Measurements from ENCODE around the gene ZNF607. TPM values are rescaled to one million over a fixed set of nuclear protein-coding genes. Genes with fewer than 3 reads are reported as not detected.

ZNF607 gene
- total RNA-seq, 1 donor from 2014 or later = 19.6 TPM

DNA sequence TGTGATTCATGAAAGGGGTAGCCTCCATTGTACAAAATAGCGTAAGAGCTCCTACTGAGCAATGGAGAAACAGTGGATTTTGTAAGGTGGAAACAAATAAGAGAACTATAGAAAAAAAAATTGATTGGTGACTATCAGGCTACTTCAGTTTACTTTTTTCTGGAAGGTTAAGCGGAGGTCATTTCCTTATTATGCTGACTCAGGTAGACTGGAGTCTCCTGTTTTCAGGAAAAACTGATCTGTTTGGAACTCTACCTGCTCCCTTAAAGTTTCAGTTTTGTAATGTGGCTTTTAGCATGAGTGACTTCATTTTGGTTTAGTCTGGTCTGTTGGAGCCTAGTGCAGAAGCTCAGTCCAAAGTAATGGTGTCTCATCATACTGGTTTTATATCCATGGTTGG, 3.4 kb downstream of the ZNF607 start:
- no peak overlapping the region for H3K27ac ChIP-seq
- no peak overlapping the region for H3K27ac Mint-ChIP-seq
- H3K27me3 Mint-ChIP-seq (ENCODE audit: insufficient read depth, low read depth) = no peaks in the 10 kb centered on the region
- H3K4me3 ChIP-seq = no peak overlapping the region
- H3K4me1 Mint-ChIP-seq = peaks cover 10% of the 10 kb centered on the region
- H4K20me1 ChIP-seq (ENCODE audit: low read depth) = peaks cover 14% of the 10 kb centered on the region
- no peak overlapping the region for H3K9ac ChIP-seq
- peaks cover 7% of the 10 kb centered on the region for H3K36me3 ChIP-seq
- H2AFZ ChIP-seq (replicated peaks) = no peak overlapping the region
- H3K4me3 Mint-ChIP-seq = no peak overlapping the region
- DNase-seq (ENCODE audit: low spot score) = no peak
- peaks cover 16% of the 10 kb centered on the region for H3K4me1 ChIP-seq
- H3K79me2 ChIP-seq (ENCODE audit: low read depth) = peaks cover 81% of the 10 kb centered on the region
- no peaks in the 10 kb centered on the region for H3K27me3 ChIP-seq
- peaks cover 6% of the 10 kb centered on the region for H3F3A ChIP-seq (ENCODE audit: low read depth)
- peaks cover 58% of the 10 kb centered on the region for H3K9me3 Mint-ChIP-seq
- H3K4me2 ChIP-seq = peak overlapping the region; percentile 35
- no peak for TF ChIP-seq EZH2phosphoT487 (IDR thresholded peaks at IDR 0.05)
- TF ChIP-seq, protein P1, sequence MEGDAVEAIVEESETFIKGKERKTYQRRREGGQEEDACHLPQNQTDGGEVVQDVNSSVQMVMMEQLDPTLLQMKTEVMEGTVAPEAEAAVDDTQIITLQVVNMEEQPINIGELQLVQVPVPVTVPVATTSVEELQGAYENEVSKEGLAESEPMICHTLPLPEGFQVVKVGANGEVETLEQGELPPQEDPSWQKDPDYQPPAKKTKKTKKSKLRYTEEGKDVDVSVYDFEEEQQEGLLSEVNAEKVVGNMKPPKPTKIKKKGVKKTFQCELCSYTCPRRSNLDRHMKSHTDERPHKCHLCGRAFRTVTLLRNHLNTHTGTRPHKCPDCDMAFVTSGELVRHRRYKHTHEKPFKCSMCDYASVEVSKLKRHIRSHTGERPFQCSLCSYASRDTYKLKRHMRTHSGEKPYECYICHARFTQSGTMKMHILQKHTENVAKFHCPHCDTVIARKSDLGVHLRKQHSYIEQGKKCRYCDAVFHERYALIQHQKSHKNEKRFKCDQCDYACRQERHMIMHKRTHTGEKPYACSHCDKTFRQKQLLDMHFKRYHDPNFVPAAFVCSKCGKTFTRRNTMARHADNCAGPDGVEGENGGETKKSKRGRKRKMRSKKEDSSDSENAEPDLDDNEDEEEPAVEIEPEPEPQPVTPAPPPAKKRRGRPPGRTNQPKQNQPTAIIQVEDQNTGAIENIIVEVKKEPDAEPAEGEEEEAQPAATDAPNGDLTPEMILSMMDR (IDR thresholded peaks at IDR 0.05) = no peak
- no peak for TF ChIP-seq EZH2 (IDR thresholded peaks at IDR 0.05)
- H3K9me3 ChIP-seq (ENCODE audit: low read depth) = no peaks in the 10 kb centered on the region
- peaks cover 54% of the 10 kb centered on the region for H3K36me3 Mint-ChIP-seq

DNA sequence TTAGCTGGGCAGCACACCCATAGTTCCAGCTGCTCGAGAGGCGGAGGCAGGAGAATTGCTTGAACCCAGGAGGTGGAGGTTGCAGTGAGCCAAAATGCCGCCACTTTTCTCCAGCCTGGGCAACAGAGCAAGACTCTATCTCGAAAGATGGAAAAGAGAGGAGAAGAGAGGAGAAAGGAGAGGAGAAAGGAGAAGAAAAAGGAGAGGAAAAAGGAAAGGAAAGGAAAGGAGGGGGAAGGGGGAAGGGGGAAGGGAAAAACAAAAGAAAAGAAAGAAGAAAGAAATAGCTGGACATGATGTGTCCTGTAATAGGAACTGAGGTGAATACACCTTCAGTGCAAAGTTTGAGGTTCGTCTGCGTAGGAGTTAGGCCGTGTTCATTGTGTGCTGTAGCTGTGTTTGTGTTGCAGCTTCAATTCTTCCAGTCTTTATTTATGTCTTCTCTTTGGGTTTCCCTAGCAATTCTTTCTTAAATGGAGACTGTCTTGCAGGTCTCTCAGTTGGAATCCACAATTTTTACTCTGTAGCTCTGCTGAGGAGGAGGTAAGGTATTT, 13.4 kb downstream of the ZNF607 start:
- no peak overlapping the region for H3K27ac Mint-ChIP-seq
- DNase-seq (ENCODE audit: low spot score) = no peak

DNA sequence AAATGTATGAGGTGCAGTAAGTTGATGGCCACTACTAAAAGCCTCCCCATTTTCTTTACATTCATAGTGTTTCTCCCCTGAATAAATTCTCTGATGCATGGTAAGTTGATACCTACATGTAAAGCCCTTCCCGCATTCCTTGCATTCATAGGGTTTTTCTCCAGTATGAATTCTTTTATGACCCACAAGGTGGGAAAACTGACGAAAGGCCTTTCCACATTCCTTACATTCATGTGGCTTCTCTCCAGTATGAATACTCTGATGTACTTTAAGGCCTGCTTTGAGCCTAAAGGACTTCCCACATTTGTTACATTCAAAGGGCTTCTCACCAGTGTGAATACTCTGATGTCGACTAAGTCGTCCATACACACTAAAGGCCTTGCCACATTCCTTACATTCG, 20.5 kb downstream of the ZNF607 start:
- Histone ChIP-seq H2AFZ (replicated peaks) (no peak overlapping the region), H3K27me3 (no peaks in the 10 kb centered on the region), H3K36me3 (peaks cover 33% of the 10 kb centered on the region), H3F3A (ENCODE audit: low read depth) (no peaks in the 10 kb centered on the region), H4K20me1 (ENCODE audit: low read depth) (no peaks in the 10 kb centered on the region), H3K9ac (no peak overlapping the region), H3K9me3 (ENCODE audit: low read depth) (no peaks in the 10 kb centered on the region), H3K4me1 (no peaks in the 10 kb centered on the region), H3K27ac (no peak overlapping the region), H3K4me3 (no peak overlapping the region), H3K4me2 (no peak overlapping the region), H3K79me2 (ENCODE audit: low read depth) (no peaks in the 10 kb centered on the region)
- Mint-ChIP-seq H3K27me3 (ENCODE audit: insufficient read depth, low read depth) (peaks cover 7% of the 10 kb centered on the region), H3K4me1 (no peaks in the 10 kb centered on the region), H3K9me3 (peaks cover 56% of the 10 kb centered on the region), H3K4me3 (no peak overlapping the region), H3K27ac (no peak overlapping the region), H3K36me3 (peaks cover 67% of the 10 kb centered on the region)
- TF ChIP-seq EZH2 (IDR thresholded peaks at IDR 0.05) (no peak), EZH2phosphoT487 (IDR thresholded peaks at IDR 0.05) (no peak)
- TF ChIP-seq, protein P1 (IDR thresholded peaks at IDR 0.05) = no peak
- DNase-seq (ENCODE audit: low spot score) = no peak

More for the DNA sequence above, 13.4 kb downstream of the ZNF607 start:
- Histone ChIP-seq H3K4me1 (no peaks in the 10 kb centered on the region), H3F3A (ENCODE audit: low read depth) (no peaks in the 10 kb centered on the region), H3K9ac (no peak overlapping the region), H3K79me2 (ENCODE audit: low read depth) (peaks cover 9% of the 10 kb centered on the region), H3K4me3 (no peak overlapping the region), H3K27ac (no peak overlapping the region), H3K4me2 (no peak overlapping the region), H3K36me3 (peaks cover 19% of the 10 kb centered on the region), H3K9me3 (ENCODE audit: low read depth) (no peaks in the 10 kb centered on the region), H3K27me3 (no peaks in the 10 kb centered on the region), H4K20me1 (ENCODE audit: low read depth) (no peaks in the 10 kb centered on the region), H2AFZ (replicated peaks) (no peak overlapping the region)
- TF ChIP-seq EZH2 (IDR thresholded peaks at IDR 0.05) (no peak), EZH2phosphoT487 (IDR thresholded peaks at IDR 0.05) (no peak)
- TF ChIP-seq, protein P1 (IDR thresholded peaks at IDR 0.05) = no peak
- Mint-ChIP-seq H3K9me3 (peaks cover 65% of the 10 kb centered on the region), H3K36me3 (peaks cover 74% of the 10 kb centered on the region), H3K27me3 (ENCODE audit: insufficient read depth, low read depth) (peaks cover 5% of the 10 kb centered on the region), H3K4me3 (no peak overlapping the region), H3K4me1 (no peaks in the 10 kb centered on the region)
